ENCODE data around the gene ADCY5.

DNA sequence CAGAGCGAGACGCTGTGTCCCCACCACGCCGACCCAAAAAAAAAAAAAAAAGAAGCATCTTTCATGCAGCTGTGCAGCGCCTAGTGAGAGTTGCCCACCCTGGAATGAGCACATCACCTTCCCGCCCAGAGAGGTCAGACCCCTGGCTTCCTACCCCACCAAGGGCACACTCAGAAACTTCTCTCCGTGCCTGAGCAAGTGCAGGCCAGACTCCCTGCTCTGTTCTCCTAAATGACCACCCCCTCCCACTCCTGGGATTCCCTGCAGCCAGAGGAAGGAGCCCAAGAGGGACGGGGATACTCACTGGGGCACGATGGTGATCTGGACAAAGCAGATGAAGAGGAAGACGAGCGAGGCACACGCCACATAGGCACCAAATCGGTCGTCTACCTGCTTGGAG lies 131.2 kb downstream of the ADCY5 start:
- TF ChIP-seq EZH2 (IDR thresholded peaks at IDR 0.05; ENCODE audit: borderline replicate concordance, low read depth, low read length, severe bottlenecking), result no peak
- TF ChIP-seq, protein P1, sequence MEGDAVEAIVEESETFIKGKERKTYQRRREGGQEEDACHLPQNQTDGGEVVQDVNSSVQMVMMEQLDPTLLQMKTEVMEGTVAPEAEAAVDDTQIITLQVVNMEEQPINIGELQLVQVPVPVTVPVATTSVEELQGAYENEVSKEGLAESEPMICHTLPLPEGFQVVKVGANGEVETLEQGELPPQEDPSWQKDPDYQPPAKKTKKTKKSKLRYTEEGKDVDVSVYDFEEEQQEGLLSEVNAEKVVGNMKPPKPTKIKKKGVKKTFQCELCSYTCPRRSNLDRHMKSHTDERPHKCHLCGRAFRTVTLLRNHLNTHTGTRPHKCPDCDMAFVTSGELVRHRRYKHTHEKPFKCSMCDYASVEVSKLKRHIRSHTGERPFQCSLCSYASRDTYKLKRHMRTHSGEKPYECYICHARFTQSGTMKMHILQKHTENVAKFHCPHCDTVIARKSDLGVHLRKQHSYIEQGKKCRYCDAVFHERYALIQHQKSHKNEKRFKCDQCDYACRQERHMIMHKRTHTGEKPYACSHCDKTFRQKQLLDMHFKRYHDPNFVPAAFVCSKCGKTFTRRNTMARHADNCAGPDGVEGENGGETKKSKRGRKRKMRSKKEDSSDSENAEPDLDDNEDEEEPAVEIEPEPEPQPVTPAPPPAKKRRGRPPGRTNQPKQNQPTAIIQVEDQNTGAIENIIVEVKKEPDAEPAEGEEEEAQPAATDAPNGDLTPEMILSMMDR (IDR thresholded peaks at IDR 0.05; ENCODE audit: borderline replicate concordance, extremely low read depth, low read length, poor library complexity, severe bottlenecking), result no peak
